HL-60 (cell line): ENCODE results near the gene DDIAS.
A peak's percentile ranks its signal among the peaks of the same experiment; 100 is the strongest.
"Not testable (repeated sequence)": the region's sequence is repeated elsewhere in the genome, so short reads cannot be mapped to it uniquely, and the experiment has no call there.

ENCODE experiments used
- DNase-seq, 2 experiments: peaks; one replicate each; pipeline ENCODE4 v3.0.0-alpha.2; 2010 to 2020; ENCODE audit warnings: low read depth in 1 of 2, low spot score in 1 of 2
- H3K27ac ChIP-seq: fragments of 250-450 bp; sonication (Bioruptor Pico); replicated peaks from 2 replicates; pipeline ENCODE4 v1.5.1; 2020; ENCODE audit warnings: mild to moderate bottlenecking, moderate library complexity
- H3K27me3 ChIP-seq: fragments of 250-450 bp; sonication (Bioruptor Pico); 2 replicates; pipeline ENCODE4 v1.5.1; 2021; ENCODE audit warnings: mild to moderate bottlenecking, moderate library complexity; ENCODE audit not compliant: insufficient read depth, poor library complexity, severe bottlenecking
- H3K4me3 ChIP-seq: replicated peaks from 2 replicates; pipeline ENCODE4 v1.5.1; 2011; ENCODE audit warnings: mild to moderate bottlenecking, control low read depth, low read length; ENCODE audit not compliant: insufficient read depth
- CTCF ChIP-seq: IDR thresholded peaks from one replicate; pipeline ENCODE4 v1.5.1; 2011; ENCODE audit warnings: low read length, control low read depth, inconsistent platforms; ENCODE audit not compliant: insufficient read depth
- GABPA ChIP-seq: IDR thresholded peaks from 2 replicates; pipeline ENCODE4 v1.6.1; 2012; ENCODE audit warnings: low read depth
- POLR2AphosphoS5 ChIP-seq: IDR thresholded peaks from 2 replicates; pipeline ENCODE4 v1.6.1; 2012; ENCODE audit warnings: low read depth
- REST ChIP-seq: IDR thresholded peaks from 2 replicates; pipeline ENCODE4 v1.6.1; 2012; ENCODE audit warnings: low read depth; ENCODE audit not compliant: insufficient replicate concordance
- SPI1 ChIP-seq: IDR thresholded peaks from 2 replicates; pipeline ENCODE4 v1.6.1; 2012; ENCODE audit warnings: low read depth, mild to moderate bottlenecking, borderline replicate concordance

DDIAS gene

GRCh38 chr11:82907371-82907770 is 5.8 kb downstream of the DDIAS start:
- TF ChIP-seq SPI1 (no peak), GABPA (no peak), POLR2AphosphoS5 (no peak), REST (no peak), CTCF (no peak)
- peak; percentile 52 to 80 for DNase-seq
- no peak overlapping the region for H3K4me3 ChIP-seq
- H3K27ac ChIP-seq, result peak overlapping the region; percentile 44
- H3K27me3 ChIP-seq, result no peaks in the 10 kb centered on the region

GRCh38 chr11:82908311-82908710 is 6.8 kb downstream of the DDIAS start:
- Histone ChIP-seq H3K27me3 (no peaks in the 10 kb centered on the region), H3K4me3 (no peak overlapping the region), H3K27ac (no peak overlapping the region; the same call in 1 of the 2 replicates)
- no peak for TF ChIP-seq REST
- TF ChIP-seq SPI1, result no peak
- no peak for TF ChIP-seq CTCF
- TF ChIP-seq POLR2AphosphoS5, result no peak
- TF ChIP-seq GABPA, result no peak
- DNase-seq, result no peak

- DNase-seq, result no peak
- Histone ChIP-seq H3K27me3 (no peaks in the 10 kb centered on the region), H3K27ac (no peak overlapping the region), H3K4me3 (no peak overlapping the region)
- no peak for TF ChIP-seq REST
- no peak for TF ChIP-seq SPI1
- TF ChIP-seq POLR2AphosphoS5, result no peak
- no peak for TF ChIP-seq GABPA
- no peak for TF ChIP-seq CTCF
Observed at GRCh38 chr11:82909015-82909640, 7.6 kb downstream of the DDIAS start.

- H3K4me3 ChIP-seq, DNase-seq, H3K27me3 ChIP-seq, H3K27ac ChIP-seq: not testable (repeated sequence)
Observed at GRCh38 chr11:82919786-82920185, 18.2 kb downstream of the DDIAS start.

GRCh38 chr11:82920227-82920626 is 18.7 kb downstream of the DDIAS start:
- not testable (repeated sequence) for DNase-seq, H3K27ac ChIP-seq, H3K4me3 ChIP-seq, H3K27me3 ChIP-seq
